ENCODE data around the gene SLC50A1.

SLC50A1 gene

DNA sequence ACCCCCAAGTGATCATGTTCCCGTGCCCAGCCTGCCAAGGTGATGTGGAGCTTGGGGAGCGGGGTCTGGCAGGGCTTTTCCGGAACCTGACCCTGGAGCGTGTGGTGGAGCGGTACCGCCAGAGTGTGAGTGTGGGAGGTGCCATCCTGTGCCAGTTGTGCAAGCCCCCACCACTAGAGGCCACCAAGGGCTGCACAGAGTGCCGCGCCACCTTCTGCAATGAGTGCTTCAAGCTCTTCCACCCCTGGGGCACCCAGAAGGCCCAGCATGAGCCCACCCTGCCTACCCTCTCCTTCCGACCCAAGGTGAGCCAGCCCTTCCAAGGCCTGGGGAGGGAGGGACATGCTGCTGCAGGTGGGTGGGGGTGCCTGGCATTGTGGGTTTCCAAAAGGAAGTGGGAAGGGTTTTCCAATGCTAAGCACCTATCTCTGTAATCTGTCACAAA, 40.3 kb downstream of the SLC50A1 start:
- CTCF ChIA-PET: interaction anchor here (0.6 to 5.7 kb wide), 6 partner anchors 18 to 987 kb away, joined by 3 to 52 read pairs (median 5); no protein-coding TSS in a partner anchor
- DNase-seq (ENCODE audit: extremely low spot score): no peak
- POLR2A ChIA-PET: interaction anchor here (1.1 to 4.5 kb wide), 4 partner anchors 9 to 51 kb away, joined by 3 to 96 read pairs (median 5); partner anchors contain the start of gene SLC50A1
- TF ChIP-seq L3MBTL2 (conservative IDR thresholded peaks at IDR 0.05): no peak
- no peak for TF ChIP-seq ARNT (IDR thresholded peaks at IDR 0.05)
- TF ChIP-seq NFRKB (IDR thresholded peaks at IDR 0.05): no peak

DNA sequence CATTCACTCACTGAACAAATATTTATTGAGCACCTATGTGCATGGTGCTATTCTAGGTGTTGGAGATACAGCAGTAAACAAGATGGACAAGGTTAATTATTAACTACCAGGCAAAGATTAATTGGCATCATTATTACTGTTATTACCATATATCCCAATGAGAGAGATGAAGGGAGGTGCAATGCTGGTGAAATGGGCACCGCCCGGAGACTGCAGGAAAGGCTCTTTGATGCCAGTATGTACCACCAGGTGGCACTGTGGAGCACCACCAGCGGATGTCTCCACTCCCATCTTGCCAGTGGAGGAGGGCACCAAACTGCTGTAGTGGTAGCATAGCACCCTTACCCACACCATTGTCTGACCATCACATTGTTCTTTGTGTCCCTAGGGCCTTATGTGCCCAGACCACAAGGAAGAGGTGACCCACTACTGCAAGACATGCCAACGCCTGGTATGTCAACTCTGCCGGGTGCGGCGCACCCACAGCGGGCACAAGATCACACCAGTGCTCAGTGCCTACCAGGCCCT, 41.0 kb downstream of the SLC50A1 start:
- POLR2A ChIA-PET: interaction anchor here (1.0 to 3.1 kb wide), 3 partner anchors 9 to 50 kb away, joined by 3 to 22 read pairs (median 3); no protein-coding TSS in a partner anchor
- CTCF ChIA-PET: interaction anchor here (0.6 to 2.0 kb wide), 5 partner anchors 9 to 987 kb away, joined by 3 to 14 read pairs (median 3); no protein-coding TSS in a partner anchor
- DNase-seq (ENCODE audit: extremely low spot score): peak; percentile 89
- no peak for TF ChIP-seq SP1 (IDR thresholded peaks at IDR 0.05)
- no peak for TF ChIP-seq FOXM1 (IDR thresholded peaks at IDR 0.05; ENCODE audit: borderline replicate concordance)
- TF ChIP-seq LEF1 (IDR thresholded peaks at IDR 0.05; ENCODE audit: borderline replicate concordance): no peak
- TF ChIP-seq BHLHE40 (IDR thresholded peaks at IDR 0.05; ENCODE audit: borderline replicate concordance): no peak
- no peak for TF ChIP-seq CTBP1 (IDR thresholded peaks at IDR 0.05; ENCODE audit: borderline replicate concordance)
- no peak for TF ChIP-seq TARDBP (IDR thresholded peaks at IDR 0.05)
- no peak for TF ChIP-seq ZNF384 (IDR thresholded peaks at IDR 0.05)
- no peak for TF ChIP-seq FOXA1 (IDR thresholded peaks at IDR 0.05)
- TF ChIP-seq NFRKB (IDR thresholded peaks at IDR 0.05): no peak
- TF ChIP-seq ELF4 (IDR thresholded peaks at IDR 0.05): no peak
- no peak for TF ChIP-seq FOXK2 (IDR thresholded peaks at IDR 0.05)
- no peak for TF ChIP-seq L3MBTL2 (conservative IDR thresholded peaks at IDR 0.05)
- no peak for TF ChIP-seq PKNOX1 (IDR thresholded peaks at IDR 0.05)
- TF ChIP-seq SUZ12 (IDR thresholded peaks at IDR 0.05): no peak
- no peak for TF ChIP-seq HDGF (IDR thresholded peaks at IDR 0.05; ENCODE audit: borderline replicate concordance)
- TF ChIP-seq ARNT (IDR thresholded peaks at IDR 0.05): no peak

GRCh38 chr1:155177192-155177917, 41.7 kb downstream of the SLC50A1 start:
- ChIA-PET POLR2A (interaction anchor here (1.0 to 3.1 kb wide), 2 partner anchors 17 to 49 kb away, joined by 3 to 22 read pairs; no protein-coding TSS in a partner anchor), CTCF (interaction anchor here (0.8 to 2.0 kb wide), 4 partner anchors 10 to 17 kb away, joined by 3 to 14 read pairs (median 4); no protein-coding TSS in a partner anchor)
- TF ChIP-seq FOXK2 (IDR thresholded peaks at IDR 0.05): no peak
- TF ChIP-seq ZNF384 (IDR thresholded peaks at IDR 0.05): no peak
- no peak for TF ChIP-seq L3MBTL2 (conservative IDR thresholded peaks at IDR 0.05)
- TF ChIP-seq FOXM1 (IDR thresholded peaks at IDR 0.05; ENCODE audit: borderline replicate concordance): no peak
- no peak for TF ChIP-seq TARDBP (IDR thresholded peaks at IDR 0.05)
- TF ChIP-seq FOXA1 (IDR thresholded peaks at IDR 0.05): no peak
- no peak for TF ChIP-seq BHLHE40 (IDR thresholded peaks at IDR 0.05; ENCODE audit: borderline replicate concordance)
- no peak for TF ChIP-seq CTBP1 (IDR thresholded peaks at IDR 0.05; ENCODE audit: borderline replicate concordance)
- no peak for TF ChIP-seq HDGF (IDR thresholded peaks at IDR 0.05; ENCODE audit: borderline replicate concordance)
- TF ChIP-seq PKNOX1 (IDR thresholded peaks at IDR 0.05): no peak
- no peak for TF ChIP-seq ARNT (IDR thresholded peaks at IDR 0.05)
- TF ChIP-seq SUZ12 (IDR thresholded peaks at IDR 0.05): no peak
- no peak for TF ChIP-seq ELF4 (IDR thresholded peaks at IDR 0.05)
- TF ChIP-seq NFRKB (IDR thresholded peaks at IDR 0.05): no peak
- no peak for DNase-seq (ENCODE audit: extremely low spot score)

GRCh38 chr1:155177918-155178281, 42.2 kb downstream of the SLC50A1 start:
- DNase-seq (ENCODE audit: extremely low spot score): no peak
- TF ChIP-seq L3MBTL2 (conservative IDR thresholded peaks at IDR 0.05) (no peak), LEF1 (IDR thresholded peaks at IDR 0.05; ENCODE audit: borderline replicate concordance) (no peak), FOXK2 (IDR thresholded peaks at IDR 0.05) (no peak), TARDBP (IDR thresholded peaks at IDR 0.05) (no peak), FOXA1 (IDR thresholded peaks at IDR 0.05) (no peak), HDGF (IDR thresholded peaks at IDR 0.05; ENCODE audit: borderline replicate concordance) (no peak), PKNOX1 (IDR thresholded peaks at IDR 0.05) (no peak)
- ChIA-PET CTCF (interaction anchor here (1.3 to 2.0 kb wide), 2 partner anchors 10 to 15 kb away, joined by 6 to 14 read pairs; no protein-coding TSS in a partner anchor), POLR2A (interaction anchor here (1.0 to 3.1 kb wide), 3 partner anchors 16 to 49 kb away, joined by 3 to 22 read pairs (median 3); no protein-coding TSS in a partner anchor)

- CTCF ChIA-PET: interaction anchor here (2.0 kb wide), 1 partner anchor 11 kb away, joined by 6 read pairs; no protein-coding TSS in a partner anchor
- TF ChIP-seq ARNT (IDR thresholded peaks at IDR 0.05) (no peak), CTBP1 (IDR thresholded peaks at IDR 0.05; ENCODE audit: borderline replicate concordance) (no peak), FOXM1 (IDR thresholded peaks at IDR 0.05; ENCODE audit: borderline replicate concordance) (no peak), BHLHE40 (IDR thresholded peaks at IDR 0.05; ENCODE audit: borderline replicate concordance) (no peak), ELF4 (IDR thresholded peaks at IDR 0.05) (no peak), TARDBP (IDR thresholded peaks at IDR 0.05) (no peak), FOXA1 (IDR thresholded peaks at IDR 0.05) (no peak), PKNOX1 (IDR thresholded peaks at IDR 0.05) (no peak), SUZ12 (IDR thresholded peaks at IDR 0.05) (no peak), SP1 (IDR thresholded peaks at IDR 0.05) (no peak), L3MBTL2 (conservative IDR thresholded peaks at IDR 0.05) (no peak), FOXK2 (IDR thresholded peaks at IDR 0.05) (no peak), LEF1 (IDR thresholded peaks at IDR 0.05; ENCODE audit: borderline replicate concordance) (no peak), HDGF (IDR thresholded peaks at IDR 0.05; ENCODE audit: borderline replicate concordance) (no peak), NFRKB (IDR thresholded peaks at IDR 0.05) (no peak), ZNF384 (IDR thresholded peaks at IDR 0.05) (no peak)
- POLR2A ChIA-PET: interaction anchor here (1.0 to 3.1 kb wide), 2 partner anchors 15 to 33 kb away, joined by 3 to 22 read pairs; no protein-coding TSS in a partner anchor
- DNase-seq (ENCODE audit: extremely low spot score): no peak
Observed at GRCh38 chr1:155178441-155179111, 42.9 kb downstream of the SLC50A1 start.

Data from HEK293T (cell line).